ENCODE results near the gene KNCN.

KNCN gene

GRCh38 chr1:46497665-46498064 lies 53.8 kb downstream of the KNCN start:
- TF ChIP-seq TCF12 (IDR thresholded peaks at IDR 0.05; ENCODE audit: low read depth) (no peak), CEBPB (IDR thresholded peaks at IDR 0.05) (no peak), YY1 (IDR thresholded peaks at IDR 0.05; ENCODE audit: low read depth) (no peak), EP300 (IDR thresholded peaks at IDR 0.05; ENCODE audit: borderline replicate concordance) (no peak)

DNA sequence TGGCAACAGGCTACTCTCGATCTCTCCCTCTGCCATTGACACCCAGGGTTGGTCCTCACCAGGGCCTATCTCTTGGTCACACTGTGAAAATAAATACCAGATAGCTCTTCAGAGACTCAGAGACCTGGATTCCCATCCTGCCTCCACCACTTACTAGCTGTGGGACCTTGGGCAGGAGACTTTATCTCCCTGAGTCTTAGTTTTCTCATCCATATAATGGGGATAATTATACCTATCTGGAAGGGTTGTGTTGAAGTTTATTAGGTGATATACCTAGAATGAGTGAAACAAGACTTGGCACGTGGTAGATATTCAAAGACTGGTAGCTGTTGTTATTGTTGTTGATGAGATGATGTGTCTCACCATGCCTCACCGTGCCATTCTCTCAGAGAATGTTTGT lies 54.4 kb downstream of the KNCN start:
- TF ChIP-seq FOXM1 (IDR thresholded peaks at IDR 0.05; ENCODE audit: borderline replicate concordance, low read depth) (no peak), CREB1 (IDR thresholded peaks at IDR 0.05; ENCODE audit: low read depth) (no peak), TEAD4 (IDR thresholded peaks at IDR 0.05) (no peak)

DNA sequence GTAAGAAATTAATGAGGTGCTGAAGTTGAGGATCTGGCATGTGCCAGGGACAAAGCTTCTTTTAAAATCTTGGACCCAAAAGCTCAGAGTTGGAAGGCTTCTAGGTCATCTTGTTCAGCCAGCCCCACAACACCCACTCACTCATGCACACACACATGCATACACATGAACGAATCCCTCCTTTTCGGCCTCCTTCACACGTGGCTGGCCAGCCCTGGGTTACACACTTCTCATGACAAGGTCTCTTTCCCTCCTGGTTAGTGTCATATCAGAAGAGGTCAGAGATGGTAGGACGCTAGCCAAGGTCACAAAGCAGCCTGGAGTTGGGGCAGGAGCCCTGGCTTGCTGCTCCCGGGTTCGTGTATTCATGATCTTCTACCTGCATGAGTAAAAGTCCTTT lies 54.9 kb downstream of the KNCN start:
- TF ChIP-seq NFIC (IDR thresholded peaks at IDR 0.05) = no peak
- no peak for TF ChIP-seq ZBTB7A (IDR thresholded peaks at IDR 0.05; ENCODE audit: low read depth)
- TF ChIP-seq MAX (IDR thresholded peaks at IDR 0.05) = no peak

GRCh38 chr1:46495778-46496177 lies 55.7 kb downstream of the KNCN start:
- TF ChIP-seq CREB1 (IDR thresholded peaks at IDR 0.05; ENCODE audit: low read depth) (no peak), MAX (IDR thresholded peaks at IDR 0.05) (no peak), FOXM1 (IDR thresholded peaks at IDR 0.05; ENCODE audit: borderline replicate concordance, low read depth) (no peak)
